ENCODE results near the gene TLE4. TPM values are rescaled to one million over a fixed set of nuclear protein-coding genes. Genes with fewer than 3 reads are reported as not detected.

The TLE4 gene
- total and polyA plus RNA-seq, 2 experiments from 2014 or later, result 29.6 to 38.4 TPM

- Histone ChIP-seq H3K9me3 (ENCODE audit: low read depth) (no peaks in the 10 kb centered on the region), H3K79me2 (no peaks in the 10 kb centered on the region), H3K4me1 (ENCODE audit: insufficient read depth) (no peaks in the 10 kb centered on the region), H3K36me3 (replicated peaks; ENCODE audit: insufficient read depth, low read depth) (no peaks in the 10 kb centered on the region), H3K9me2 (replicated peaks; ENCODE audit: insufficient read depth) (no peaks in the 10 kb centered on the region), H3K4me3 (no peak overlapping the region), H3K27me3 (no peaks in the 10 kb centered on the region), H3K4me2 (no peak overlapping the region), H2AFZ (no peak overlapping the region), H3K27ac (no peak overlapping the region), H4K20me1 (ENCODE audit: insufficient read depth, poor library complexity, severe bottlenecking) (no peaks in the 10 kb centered on the region)
- DNase-seq (ENCODE audit: low spot score), result no peak
- WGBS (ENCODE audit: low lambda C conversion rate, missing lambda C conversion rate), result 91% methylated on average over 1 of the region's 1 CpG
- no peak for TF ChIP-seq EZH2phosphoT487 (IDR thresholded peaks at IDR 0.05; ENCODE audit: low read depth, severe bottlenecking, unreplicated experiment)
- no peak for TF ChIP-seq CTCF (IDR thresholded peaks at IDR 0.05; ENCODE audit: poor library complexity)
- TF ChIP-seq EZH2 (IDR thresholded peaks at IDR 0.05; ENCODE audit: borderline replicate concordance), result no peak
These were observed 45.6 kb upstream of the TLE4 start for GRCh38 chr9:79526149-79526672.

- Histone ChIP-seq H3K36me3 (replicated peaks; ENCODE audit: insufficient read depth, low read depth) (no peaks in the 10 kb centered on the region), H3K9me3 (ENCODE audit: low read depth) (no peaks in the 10 kb centered on the region), H4K20me1 (ENCODE audit: insufficient read depth, poor library complexity, severe bottlenecking) (no peaks in the 10 kb centered on the region), H3K9me2 (replicated peaks; ENCODE audit: insufficient read depth) (no peaks in the 10 kb centered on the region), H3K4me3 (no peak overlapping the region), H3K27ac (no peak overlapping the region), H3K27me3 (no peaks in the 10 kb centered on the region), H3K4me1 (ENCODE audit: insufficient read depth) (no peaks in the 10 kb centered on the region), H2AFZ (no peak overlapping the region), H3K79me2 (no peaks in the 10 kb centered on the region), H3K4me2 (no peak overlapping the region)
- no peak for TF ChIP-seq EZH2phosphoT487 (IDR thresholded peaks at IDR 0.05; ENCODE audit: low read depth, severe bottlenecking, unreplicated experiment)
- TF ChIP-seq EZH2 (IDR thresholded peaks at IDR 0.05; ENCODE audit: borderline replicate concordance), result no peak
- no peak for TF ChIP-seq CTCF (IDR thresholded peaks at IDR 0.05; ENCODE audit: poor library complexity)
- WGBS (ENCODE audit: low lambda C conversion rate, missing lambda C conversion rate), result 96% methylated on average over 1 of the region's 1 CpG
- DNase-seq (ENCODE audit: low spot score), result no peak
These were observed 36.2 kb upstream of the TLE4 start for GRCh38 chr9:79535534-79535933.

GRCh38 chr9:79537838-79538237 lies 33.9 kb upstream of the TLE4 start:
- no peaks in the 10 kb centered on the region for H3K4me1 ChIP-seq (ENCODE audit: insufficient read depth)
- no peaks in the 10 kb centered on the region for H3K79me2 ChIP-seq
- no peaks in the 10 kb centered on the region for H3K27me3 ChIP-seq
- no peaks in the 10 kb centered on the region for H3K9me3 ChIP-seq (ENCODE audit: low read depth)
- 100% methylated on average over 2 of the region's 2 CpGs for WGBS (ENCODE audit: low lambda C conversion rate, missing lambda C conversion rate)
- H2AFZ ChIP-seq, result no peak overlapping the region
- no peak overlapping the region for H3K4me3 ChIP-seq
- H3K4me2 ChIP-seq, result no peak overlapping the region
- no peaks in the 10 kb centered on the region for H3K9me2 ChIP-seq (replicated peaks; ENCODE audit: insufficient read depth)
- no peaks in the 10 kb centered on the region for H3K36me3 ChIP-seq (replicated peaks; ENCODE audit: insufficient read depth, low read depth)
- DNase-seq (ENCODE audit: low spot score), result no peak
- H4K20me1 ChIP-seq (ENCODE audit: insufficient read depth, poor library complexity, severe bottlenecking), result no peaks in the 10 kb centered on the region
- no peak for TF ChIP-seq EZH2phosphoT487 (IDR thresholded peaks at IDR 0.05; ENCODE audit: low read depth, severe bottlenecking, unreplicated experiment)
- no peak for TF ChIP-seq EZH2 (IDR thresholded peaks at IDR 0.05; ENCODE audit: borderline replicate concordance)
- no peak for TF ChIP-seq CTCF (IDR thresholded peaks at IDR 0.05; ENCODE audit: poor library complexity)
- no peak overlapping the region for H3K27ac ChIP-seq
